Prostate gland (tissue), 2 donors: Measurements from ENCODE around the gene C11orf58.

Experiments used
- CTCF ChIP-seq, 4 experiments: fragments of 200-600 bp in 2 of 4; fragments of 450-650 bp in 2 of 4; sonication (generic) in 2 of 4; IDR thresholded peaks; 1 replicate in 3 of 4; 2 replicates in 1 of 4; pipeline ENCODE4 v1.5.1; 2016 to 2019; ENCODE audit warnings: antibody characterized with exemption in 4 of 4, mild to moderate bottlenecking in 2 of 4, moderate library complexity in 2 of 4
- POLR2A ChIP-seq: fragments of 450-650 bp; IDR thresholded peaks from one replicate; pipeline ENCODE4 v1.6.1; 2016; ENCODE audit warnings: antibody characterized with exemption, mild to moderate bottlenecking
- POLR2AphosphoS5 ChIP-seq: sonication (generic); formaldehyde crosslinking; IDR thresholded peaks from one replicate; pipeline ENCODE4 v1.6.1; 2017; ENCODE audit warnings: antibody characterized with exemption

- TF ChIP-seq CTCF (IDR thresholded peaks at IDR 0.05) = no peak
- no peak for TF ChIP-seq POLR2AphosphoS5
- no peak for TF ChIP-seq POLR2A
Observed at GRCh38 chr11:16758382-16759024, 20.1 kb downstream of the C11orf58 start.
